GM18499 (cell line): ENCODE data around the gene ZSWIM1.
"Not testable (repeated sequence)": the region's sequence is repeated elsewhere in the genome, so short reads cannot be mapped to it uniquely, and the experiment has no call there.

ENCODE experiments used
- ATAC-seq: cut with Tn5 transposase; IDR thresholded peaks from one replicate; pipeline ENCODE4 v1.9.1; 2021; ENCODE audit warnings: moderate number of reproducible peaks; ENCODE audit not compliant: insufficient read depth, unreplicated experiment

Gene ZSWIM1

DNA sequence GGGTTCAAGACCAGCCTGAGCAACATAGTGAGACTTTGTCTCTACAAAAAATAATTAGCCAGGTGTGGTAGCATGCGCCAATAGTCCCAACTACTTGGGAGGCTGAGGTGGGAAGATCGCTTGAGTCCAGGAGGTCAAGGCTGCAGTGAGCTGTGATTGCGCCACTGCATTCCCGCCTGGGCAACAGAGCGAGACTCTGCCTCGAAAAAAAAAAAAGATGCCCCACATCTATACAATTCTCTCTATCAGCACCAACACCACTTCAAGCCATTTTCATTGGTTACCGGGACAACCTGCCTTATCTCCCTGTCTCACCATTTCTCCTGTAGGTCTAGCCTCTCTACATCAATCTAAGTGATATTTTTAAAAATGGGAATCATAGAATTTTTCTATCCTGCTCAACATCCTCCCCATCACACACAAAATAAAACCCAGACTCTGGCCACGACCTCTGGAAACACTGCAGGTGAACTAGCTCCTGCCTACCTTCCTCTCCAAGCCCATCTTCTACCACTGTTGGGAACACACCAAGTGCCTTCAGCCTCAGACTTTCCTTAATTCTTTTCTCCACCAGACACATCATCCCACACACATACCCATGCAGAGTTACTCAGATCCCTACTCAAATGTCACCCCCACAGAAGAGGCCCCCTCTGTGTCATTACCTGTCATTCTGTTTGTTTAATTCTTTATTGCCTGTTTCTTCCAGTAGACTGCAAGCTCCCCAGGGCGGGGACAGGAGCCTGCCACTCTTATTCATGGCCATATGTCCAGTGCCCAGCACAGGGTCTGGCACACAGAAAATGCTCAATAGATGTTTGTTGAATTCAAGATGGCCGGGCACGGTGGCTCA lies 40.5 kb downstream of the ZSWIM1 start:
- no peak for ATAC-seq

DNA sequence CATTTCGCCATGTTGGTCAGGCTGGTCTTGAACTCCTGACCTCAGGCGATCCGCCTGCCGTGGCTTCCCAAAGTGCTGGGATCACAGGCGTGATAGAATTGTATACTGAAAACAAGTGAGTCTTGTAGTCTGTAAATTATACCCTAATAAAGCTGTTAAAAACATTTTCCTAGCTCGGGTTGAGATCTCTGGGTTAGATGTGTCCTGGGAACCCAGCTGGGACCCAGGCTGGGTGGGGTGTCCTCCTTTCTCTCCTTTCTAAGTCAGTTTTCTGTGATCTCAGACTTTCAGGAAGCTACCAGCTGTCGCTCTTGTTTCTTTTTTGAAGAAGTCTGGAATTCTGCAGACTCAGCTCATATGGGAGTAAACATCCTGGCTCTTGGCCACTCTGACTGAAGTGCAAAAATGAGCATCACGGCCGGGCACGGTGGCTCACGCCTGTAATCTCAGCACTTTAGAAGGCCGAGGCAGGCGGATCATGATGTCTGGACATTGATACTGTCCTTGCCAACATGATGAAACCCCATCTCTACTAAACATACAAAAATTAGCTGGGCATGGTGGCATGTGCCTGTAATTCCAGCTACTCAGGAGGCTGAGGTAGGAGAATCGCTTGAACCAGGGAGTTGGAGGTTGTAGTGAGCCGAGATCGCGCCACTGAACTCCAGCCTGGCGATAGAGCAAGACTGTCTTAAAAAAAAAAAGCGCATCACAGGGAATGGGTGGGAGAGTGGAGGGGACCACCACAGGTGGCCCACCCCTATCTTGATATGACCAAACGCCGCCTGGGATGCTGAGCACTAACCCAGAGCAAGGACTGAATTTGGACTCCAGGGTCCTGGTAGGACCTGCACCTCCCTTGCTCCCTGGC lies 43.6 kb downstream of the ZSWIM1 start:
- ATAC-seq, result no peak

DNA sequence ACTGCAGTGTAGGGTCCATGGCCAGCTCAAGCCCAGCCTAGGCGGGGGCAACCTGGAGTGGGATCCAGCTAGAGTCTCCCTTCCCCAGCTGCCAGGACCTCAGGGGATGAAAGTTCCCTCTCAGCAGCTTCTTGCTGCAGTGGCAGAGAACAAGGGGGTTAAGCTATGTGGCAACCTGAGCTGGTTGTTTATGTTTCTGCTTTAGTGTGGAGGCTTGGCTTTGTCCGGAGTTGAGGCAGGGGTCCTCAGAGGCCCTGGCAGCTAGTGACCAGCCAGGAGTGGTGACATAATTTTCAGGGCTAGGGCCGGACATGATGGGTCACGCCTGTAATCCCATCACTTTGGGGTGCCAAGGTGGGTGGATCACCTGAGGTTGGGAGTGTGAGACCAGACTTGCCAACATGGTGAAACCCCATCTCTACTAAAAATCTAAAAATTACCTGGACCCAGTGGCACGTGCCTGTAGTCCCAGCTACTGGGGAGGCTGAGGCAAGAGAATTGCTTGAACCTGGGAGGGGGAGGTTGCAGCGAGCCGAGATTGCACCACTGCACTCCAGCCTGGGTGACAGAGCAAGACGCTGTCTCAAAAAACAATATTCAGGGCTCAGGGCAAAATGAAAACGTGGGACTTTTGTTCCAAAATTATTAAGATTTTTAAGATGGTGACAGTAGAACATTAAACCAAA lies 44.9 kb downstream of the ZSWIM1 start:
- no peak for ATAC-seq

DNA sequence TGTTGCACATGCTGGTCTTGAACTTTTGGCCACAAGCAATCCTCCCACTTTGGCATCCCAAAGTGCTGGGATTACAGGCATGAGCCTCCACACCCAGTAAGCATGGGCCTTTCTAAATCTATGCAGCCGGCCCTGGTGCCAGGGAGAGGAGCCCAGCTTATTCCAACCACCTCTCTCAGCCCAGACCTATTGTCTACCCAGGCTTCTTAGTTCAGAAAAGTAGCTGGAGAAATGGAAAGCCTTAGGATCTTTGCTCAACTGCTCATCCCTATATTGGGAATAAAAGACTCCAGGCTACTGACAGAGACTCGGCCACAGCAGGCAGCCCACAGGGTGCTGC lies 45.7 kb downstream of the ZSWIM1 start:
- ATAC-seq, result no peak

DNA sequence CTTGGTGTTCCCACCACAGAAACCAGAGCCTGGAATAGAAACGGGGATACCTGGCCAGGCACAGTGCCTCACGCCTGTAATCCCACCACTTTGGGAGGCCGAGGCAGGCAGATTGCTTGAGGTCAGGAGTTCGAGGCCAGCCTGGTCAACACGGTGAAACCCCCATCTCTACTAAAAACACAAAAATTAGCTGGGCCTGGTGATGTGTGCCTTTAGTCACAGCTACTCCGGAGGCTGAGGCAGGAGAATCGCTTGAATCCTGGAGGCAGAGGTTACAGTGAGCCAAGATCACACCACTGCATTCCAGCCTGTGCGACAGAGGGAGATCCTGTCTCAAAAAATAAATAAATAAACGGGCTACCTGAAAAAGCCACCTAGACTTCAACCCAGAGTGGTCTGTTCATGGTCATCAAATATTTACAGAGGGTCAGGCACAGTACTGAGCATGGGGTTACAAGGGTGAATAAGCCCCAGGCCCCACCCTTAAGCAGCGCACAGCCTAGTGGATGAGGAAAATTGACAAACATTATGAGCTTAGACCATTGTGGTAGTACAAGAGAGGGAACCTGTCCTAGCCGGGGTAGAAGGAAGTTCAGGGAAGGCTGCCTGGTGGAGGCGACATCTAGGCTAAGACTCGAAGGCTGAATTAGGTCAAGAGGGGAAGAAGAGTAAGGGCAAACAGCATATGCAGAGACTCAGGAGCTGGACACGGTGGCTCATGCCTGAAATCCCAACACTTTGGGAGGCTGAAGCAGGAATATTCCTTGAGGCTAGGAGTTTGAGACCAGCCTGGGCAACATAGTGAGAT lies 46.2 kb downstream of the ZSWIM1 start:
- ATAC-seq, result no peak

DNA sequence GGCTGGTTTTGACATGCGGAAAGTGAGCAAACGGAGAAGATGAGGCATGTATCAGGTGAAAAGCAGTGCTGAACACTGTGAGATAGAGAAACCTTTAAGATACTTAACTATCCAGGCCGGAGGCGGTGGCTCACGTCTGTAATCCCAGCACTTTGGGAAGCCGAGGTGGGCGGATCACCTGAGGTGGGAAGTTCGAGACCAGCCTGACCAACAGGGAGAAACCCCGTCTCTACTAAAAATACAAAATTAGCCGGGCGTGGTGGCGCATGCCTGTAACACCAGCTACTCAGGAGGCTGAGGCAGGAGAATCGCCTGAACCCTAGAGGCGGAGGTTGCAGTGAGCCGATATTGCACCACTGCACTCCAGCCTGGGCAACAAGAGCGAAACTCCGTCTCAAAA lies 50.7 kb downstream of the ZSWIM1 start:
- not testable (repeated sequence) for ATAC-seq

DNA sequence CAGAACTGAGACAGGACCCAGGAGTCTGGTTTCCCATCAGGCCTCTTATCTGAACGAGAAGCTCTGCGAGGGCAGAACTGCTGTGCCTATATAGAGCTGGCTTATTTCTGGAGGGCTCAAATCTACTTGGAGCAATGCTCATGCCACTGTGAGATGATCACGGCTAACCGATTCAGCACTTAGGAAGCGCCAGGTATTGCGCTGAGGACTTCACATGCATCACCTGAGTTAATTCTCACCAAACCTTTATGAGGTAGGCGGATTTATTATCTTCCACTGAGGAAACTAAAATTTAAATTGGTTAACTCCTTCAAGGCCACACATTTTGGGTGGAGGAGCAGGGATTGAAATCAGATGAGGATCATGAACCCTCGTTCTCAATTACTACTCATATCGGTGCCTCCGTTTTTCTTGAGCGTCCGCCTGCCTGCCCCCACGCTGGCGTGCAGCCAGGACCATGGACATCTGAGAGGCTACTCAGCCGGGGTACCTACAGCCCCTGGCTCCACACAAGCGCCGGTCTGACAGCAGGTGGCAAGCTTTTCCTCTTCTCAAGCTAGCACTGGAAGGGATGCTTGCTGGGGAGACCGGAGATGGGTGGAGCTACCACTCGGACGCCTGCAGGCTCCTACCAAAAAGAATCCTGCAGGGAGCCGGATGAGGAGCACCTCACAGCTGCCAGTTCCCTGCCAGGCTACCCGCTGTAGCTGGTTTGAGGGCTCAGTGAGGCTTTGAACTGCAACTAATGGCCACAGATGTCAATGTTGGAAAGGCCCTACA lies 52.4 kb downstream of the ZSWIM1 start:
- ATAC-seq, result no peak

DNA sequence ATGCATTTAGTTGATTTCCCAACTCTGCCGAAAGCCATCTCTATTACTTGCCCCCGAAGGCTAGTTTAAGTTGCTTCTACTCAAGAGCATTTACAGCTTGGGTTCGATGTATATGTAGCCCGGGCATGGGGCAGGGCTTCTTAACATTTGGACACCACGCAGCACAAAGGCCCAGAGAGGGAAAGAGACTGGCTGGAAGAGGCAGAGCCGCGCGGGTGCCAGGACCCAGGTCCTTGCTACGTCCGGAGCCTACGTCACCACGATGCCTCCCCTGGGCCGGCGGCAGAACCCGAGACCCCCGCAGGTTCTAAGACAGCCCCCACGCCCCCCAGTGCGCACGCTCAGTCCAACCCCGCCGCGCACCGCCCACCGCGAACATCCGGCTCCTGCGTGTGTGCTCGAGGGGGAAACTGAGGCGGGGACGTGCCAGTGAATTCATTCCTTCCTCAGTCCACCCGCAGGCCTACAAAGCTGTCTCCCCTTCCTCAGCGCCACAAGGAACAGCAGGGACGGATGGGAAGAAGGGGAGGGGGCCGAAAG lies 53.1 kb downstream of the ZSWIM1 start:
- peak; percentile 3 for ATAC-seq
